ENCODE data around the gene PLAGL1. TPM values are rescaled to one million over a fixed set of nuclear protein-coding genes. Genes with fewer than 3 reads are reported as not detected.

The PLAGL1 gene
- total RNA-seq, 4 donors from 2014 or later: 11.8 to 17.9 (median 16.0) TPM

GRCh38 chr6:143973097-143973966, 34.7 kb downstream of the PLAGL1 start:
- Histone ChIP-seq H3K4me1 (peaks cover 0 to 8% (median 2%) of the 10 kb centered on the region in 4 donors), H3K4me3 (no peak overlapping the region), H3K9me3 (no peaks in the 10 kb centered on the region), H3K27me3 (no peaks in the 10 kb centered on the region), H3K36me3 (no peaks in the 10 kb centered on the region), H3K27ac (replicated peaks in 1 of 4) (no peak overlapping the region)
- DNase-seq (ENCODE audit: extremely low spot score): no peak
- WGBS: 74% methylated on average over 13 of the region's 13 CpGs
- intact Hi-C loops (cut with DNase I): no loop called here
- TF ChIP-seq EP300 (IDR thresholded peaks at IDR 0.05) (no peak), POLR2AphosphoS5 (IDR thresholded peaks at IDR 0.05) (no peak), CTCF (IDR thresholded peaks at IDR 0.05) (no peak), POLR2A (IDR thresholded peaks at IDR 0.05; ENCODE audit: low read depth) (no peak)

- TF ChIP-seq POLR2AphosphoS5 (IDR thresholded peaks at IDR 0.05): no peak
- TF ChIP-seq POLR2A (IDR thresholded peaks at IDR 0.05; ENCODE audit: low read depth): no peak
- TF ChIP-seq CTCF (IDR thresholded peaks at IDR 0.05): no peak
- no peak for TF ChIP-seq EP300 (IDR thresholded peaks at IDR 0.05)
- Histone ChIP-seq H3K4me3 (no peak overlapping the region), H3K4me1 (peaks cover 0 to 8% (median 2%) of the 10 kb centered on the region in 4 donors), H3K27me3 (no peaks in the 10 kb centered on the region), H3K9me3 (no peaks in the 10 kb centered on the region), H3K36me3 (no peaks in the 10 kb centered on the region), H3K27ac (replicated peaks in 1 of 4) (no peak overlapping the region)
- DNase-seq (ENCODE audit: extremely low spot score): no peak
- intact Hi-C loops (cut with DNase I): no loop called here
- WGBS: 54% methylated on average over 4 of the region's 4 CpGs
Measured at GRCh38 chr6:143971482-143972205, 36.4 kb downstream of the PLAGL1 start.

- Histone ChIP-seq H3K4me1 (peaks cover 0 to 8% (median 2%) of the 10 kb centered on the region in 4 donors), H3K27ac (replicated peaks in 1 of 4) (no peak overlapping the region), H3K9me3 (no peaks in the 10 kb centered on the region), H3K4me3 (no peak overlapping the region), H3K27me3 (no peaks in the 10 kb centered on the region), H3K36me3 (peaks cover 0 to 2% (median under 1%) of the 10 kb centered on the region in 4 donors)
- TF ChIP-seq POLR2A (IDR thresholded peaks at IDR 0.05; ENCODE audit: low read depth) (no peak), EP300 (IDR thresholded peaks at IDR 0.05) (no peak), POLR2AphosphoS5 (IDR thresholded peaks at IDR 0.05) (no peak), CTCF (IDR thresholded peaks at IDR 0.05) (no peak)
- intact Hi-C loops (cut with DNase I): no loop called here
- DNase-seq (ENCODE audit: extremely low spot score): no peak
- 60% methylated on average over 6 of the region's 6 CpGs for WGBS
Measured at GRCh38 chr6:143970456-143971218, 37.4 kb downstream of the PLAGL1 start.

DNA sequence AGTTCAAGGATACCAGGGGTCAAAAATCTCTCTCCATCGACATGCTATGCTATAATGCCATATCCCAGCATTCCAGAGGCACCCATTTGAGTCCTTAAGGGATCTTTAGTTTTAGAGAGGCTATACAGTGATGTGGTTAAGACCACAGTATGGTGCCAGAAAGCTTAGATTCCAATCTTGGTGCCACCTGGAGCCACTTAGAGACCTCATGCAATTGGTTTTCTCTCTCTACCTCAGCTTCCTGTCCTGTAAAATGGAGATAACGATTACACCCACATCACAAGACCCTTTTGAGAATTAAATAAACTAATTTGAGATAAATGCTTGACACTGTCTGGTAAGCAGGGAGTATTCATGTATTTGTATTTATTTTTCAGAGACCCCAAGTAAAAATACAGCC, 39.0 kb downstream of the PLAGL1 start:
- DNase-seq (ENCODE audit: extremely low spot score): no peak
- Histone ChIP-seq H3K27me3 (no peaks in the 10 kb centered on the region), H3K9me3 (no peaks in the 10 kb centered on the region), H3K4me3 (no peak overlapping the region), H3K4me1 (peaks cover 0 to 13% (median 7%) of the 10 kb centered on the region in 4 donors), H3K36me3 (peaks cover 0 to 4% (median 2%) of the 10 kb centered on the region in 4 donors), H3K27ac (replicated peaks in 1 of 4) (no peak overlapping the region)
- TF ChIP-seq POLR2A (IDR thresholded peaks at IDR 0.05; ENCODE audit: low read depth) (no peak), EP300 (IDR thresholded peaks at IDR 0.05) (no peak), CTCF (IDR thresholded peaks at IDR 0.05) (no peak), POLR2AphosphoS5 (IDR thresholded peaks at IDR 0.05) (no peak)
- WGBS: 44% methylated on average over 2 of the region's 2 CpGs
- intact Hi-C loops (cut with DNase I): no loop called here

All from esophagus muscularis mucosa (tissue), 4 donors.